ENCODE results near the gene GDF3. TPM values are rescaled to one million over a fixed set of nuclear protein-coding genes. Genes with fewer than 3 reads are reported as not detected.
"Not testable (repeated sequence)": the region's sequence is repeated elsewhere in the genome, so short reads cannot be mapped to it uniquely, and the experiment has no call there.

GDF3 gene
- total and polyA plus RNA-seq, 5 donors from 2014 or later: not detected

DNA sequence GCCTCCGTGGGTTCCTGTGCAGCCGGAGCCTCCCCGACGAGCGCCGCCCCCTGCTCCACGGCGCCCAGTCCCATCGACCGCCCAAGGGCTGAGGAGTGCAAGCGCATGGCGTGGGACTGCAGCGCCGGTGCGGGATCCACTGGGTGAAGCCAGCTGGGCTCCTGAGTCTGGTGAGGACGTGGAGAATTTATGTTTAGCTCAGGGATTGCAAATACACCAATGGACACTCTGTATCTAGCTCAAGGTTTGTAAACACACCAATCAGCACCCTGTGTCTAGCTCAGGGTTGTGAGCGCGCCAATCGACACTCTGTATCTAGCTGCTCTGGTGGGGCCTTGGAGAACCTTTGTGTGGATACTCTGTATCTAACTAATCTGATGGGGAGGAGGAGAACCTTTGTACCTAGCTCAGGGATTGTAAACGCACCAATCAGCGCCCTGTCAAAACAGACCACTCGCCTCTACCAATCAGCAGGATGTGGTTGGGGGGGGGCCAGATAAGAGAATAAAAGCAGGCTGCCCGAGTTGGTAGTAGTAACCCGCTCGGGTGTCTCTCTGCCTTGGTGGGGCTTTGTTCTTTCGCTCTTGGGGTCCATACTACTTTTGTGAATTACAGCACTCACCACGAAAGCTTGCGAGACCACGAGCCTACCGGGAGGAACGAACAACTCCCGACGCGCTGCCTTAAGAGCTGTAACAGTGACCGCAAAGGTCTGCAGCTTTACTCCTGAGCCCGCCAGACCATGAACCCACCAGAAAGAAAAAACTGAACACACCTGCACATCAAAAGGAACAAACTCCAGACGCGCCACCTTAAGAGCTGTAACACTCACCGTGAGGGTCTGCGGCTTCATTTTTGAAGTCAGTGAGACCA, 55.2 kb downstream of the GDF3 start:
- H3K36me3 ChIP-seq (ENCODE audit: control insufficient read depth, insufficient read depth, low read length); H3K9me3 Mint-ChIP-seq; H3K36me3 Mint-ChIP-seq; H3K9me3 ChIP-seq (ENCODE audit: control insufficient read depth in 2 of 2, low read length in 2 of 2); H3K27me3 ChIP-seq (ENCODE audit: control insufficient read depth, insufficient read depth, low read length): not testable (repeated sequence)
- ATAC-seq (ENCODE audit: low read depth in 2 of 2) (peak; percentile 35 to 40), DNase-seq (peak; percentile 47 to 74 (median 53))
- H3K27me3 Mint-ChIP-seq: peaks cover 19% of the 10 kb centered on the region
- Histone ChIP-seq H3K27ac (ENCODE audit: insufficient read depth, low read length, poor library complexity, severe bottlenecking) (peak overlapping the region; percentile 58), H3K4me1 (ENCODE audit: control insufficient read depth, insufficient read depth, low read length, poor library complexity, severe bottlenecking) (peaks cover 16% of the 10 kb centered on the region), H3K4me3 (ENCODE audit: low read depth, low read length) (peak overlapping the region; percentile 57)
- peak overlapping the region; percentile 84 to 93 (median 90) for H3K4me3 Mint-ChIP-seq
- H3K27ac Mint-ChIP-seq: peak overlapping the region; percentile 92 to 97 (median 94)
- peaks cover 5 to 40% (median 21%) of the 10 kb centered on the region in 4 donors for H3K4me1 Mint-ChIP-seq

Other genes starting within 250 kb of the GDF3 start
- not detected for gene CD163, start 192.0 kb downstream of the GDF3 start, total RNA-seq
- under 1 TPM in 1 of 4 donors, not detected in 3; 0.41 TPM for gene CD163, start 192.0 kb downstream of the GDF3 start, polyA plus RNA-seq
- gene APOBEC1, start 29.9 kb downstream of the GDF3 start, total RNA-seq: not detected
- not detected for gene APOBEC1, start 29.9 kb downstream of the GDF3 start, polyA plus RNA-seq
- not detected for gene DPPA3, start 15.7 kb upstream of the GDF3 start, total RNA-seq
- gene DPPA3, start 15.7 kb upstream of the GDF3 start, polyA plus RNA-seq: not detected
- not detected for gene CLEC4C, start 51.6 kb upstream of the GDF3 start, total RNA-seq
- gene CLEC4C, start 51.6 kb upstream of the GDF3 start, polyA plus RNA-seq: not detected
- not detected for gene NANOGNB, start 69.4 kb upstream of the GDF3 start, total RNA-seq
- not detected for gene NANOGNB, start 69.4 kb upstream of the GDF3 start, polyA plus RNA-seq
- not detected for gene NANOG, start 93.6 kb upstream of the GDF3 start, total RNA-seq
- gene NANOG, start 93.6 kb upstream of the GDF3 start, polyA plus RNA-seq: not detected
- gene SLC2A14, start 177.1 kb upstream of the GDF3 start, total RNA-seq: 0.25 TPM
- 1 to 10 TPM in 1 of 4 donors, not detected in 3; 1.6 TPM for gene SLC2A14, start 177.1 kb upstream of the GDF3 start, polyA plus RNA-seq
- 947 TPM for gene SLC2A3, start 240.4 kb upstream of the GDF3 start, total RNA-seq
- gene SLC2A3, start 240.4 kb upstream of the GDF3 start, polyA plus RNA-seq: 100 to 1,000 TPM in 3 of 4 donors, 10 to 100 TPM in 1; 96.9 to 128 (median 103) TPM

Measured in CD4-positive, CD25-positive, alpha-beta regulatory T cell (primary cell).